GM12872 (cell line): ENCODE results near the gene KLK7.

Experiments
- TF ChIP-seq, protein P1 (sequence below): IDR thresholded peaks from 3 replicates; pipeline ENCODE4 v1.5.1; 2011; ENCODE audit warnings: low read depth, mild to moderate bottlenecking, low read length, moderate library complexity; ENCODE audit not compliant: insufficient read depth

KLK7 gene

DNA sequence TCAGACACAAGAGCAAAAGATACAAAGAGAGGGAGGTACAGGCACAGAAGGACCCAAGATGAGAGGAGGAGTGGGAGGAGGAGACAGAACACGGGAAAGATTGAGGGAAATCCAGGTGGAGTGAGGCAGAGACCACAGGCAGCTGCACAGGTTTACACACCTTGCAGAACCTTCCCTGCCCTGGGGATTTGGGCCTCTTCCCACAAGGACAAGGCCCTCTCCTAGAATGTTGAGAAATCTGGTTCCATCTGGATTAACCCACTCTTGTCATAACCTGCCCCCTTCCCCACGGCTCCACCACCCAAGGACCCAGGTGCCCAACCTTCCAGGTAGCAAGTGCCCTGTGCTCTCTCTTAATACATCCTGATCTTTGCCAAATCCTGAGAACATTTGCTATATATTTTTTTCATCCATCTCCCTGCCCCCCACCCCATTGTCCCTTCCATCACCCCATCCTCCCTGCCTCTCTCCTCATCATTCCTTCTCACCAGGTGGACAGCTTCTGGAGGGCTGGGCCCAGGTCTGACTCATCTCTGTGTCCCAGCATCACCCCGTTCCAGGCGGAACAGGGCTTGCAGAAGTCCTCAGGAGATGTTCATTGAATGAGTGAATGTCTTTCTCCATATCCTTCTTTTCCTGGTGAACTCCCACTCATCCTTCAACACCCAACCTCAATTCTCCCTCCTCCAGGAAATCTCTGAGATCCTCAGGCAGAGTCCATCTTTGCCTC, 26.5 kb upstream of the KLK7 start:
- TF ChIP-seq, protein P1, sequence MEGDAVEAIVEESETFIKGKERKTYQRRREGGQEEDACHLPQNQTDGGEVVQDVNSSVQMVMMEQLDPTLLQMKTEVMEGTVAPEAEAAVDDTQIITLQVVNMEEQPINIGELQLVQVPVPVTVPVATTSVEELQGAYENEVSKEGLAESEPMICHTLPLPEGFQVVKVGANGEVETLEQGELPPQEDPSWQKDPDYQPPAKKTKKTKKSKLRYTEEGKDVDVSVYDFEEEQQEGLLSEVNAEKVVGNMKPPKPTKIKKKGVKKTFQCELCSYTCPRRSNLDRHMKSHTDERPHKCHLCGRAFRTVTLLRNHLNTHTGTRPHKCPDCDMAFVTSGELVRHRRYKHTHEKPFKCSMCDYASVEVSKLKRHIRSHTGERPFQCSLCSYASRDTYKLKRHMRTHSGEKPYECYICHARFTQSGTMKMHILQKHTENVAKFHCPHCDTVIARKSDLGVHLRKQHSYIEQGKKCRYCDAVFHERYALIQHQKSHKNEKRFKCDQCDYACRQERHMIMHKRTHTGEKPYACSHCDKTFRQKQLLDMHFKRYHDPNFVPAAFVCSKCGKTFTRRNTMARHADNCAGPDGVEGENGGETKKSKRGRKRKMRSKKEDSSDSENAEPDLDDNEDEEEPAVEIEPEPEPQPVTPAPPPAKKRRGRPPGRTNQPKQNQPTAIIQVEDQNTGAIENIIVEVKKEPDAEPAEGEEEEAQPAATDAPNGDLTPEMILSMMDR, result no peak

DNA sequence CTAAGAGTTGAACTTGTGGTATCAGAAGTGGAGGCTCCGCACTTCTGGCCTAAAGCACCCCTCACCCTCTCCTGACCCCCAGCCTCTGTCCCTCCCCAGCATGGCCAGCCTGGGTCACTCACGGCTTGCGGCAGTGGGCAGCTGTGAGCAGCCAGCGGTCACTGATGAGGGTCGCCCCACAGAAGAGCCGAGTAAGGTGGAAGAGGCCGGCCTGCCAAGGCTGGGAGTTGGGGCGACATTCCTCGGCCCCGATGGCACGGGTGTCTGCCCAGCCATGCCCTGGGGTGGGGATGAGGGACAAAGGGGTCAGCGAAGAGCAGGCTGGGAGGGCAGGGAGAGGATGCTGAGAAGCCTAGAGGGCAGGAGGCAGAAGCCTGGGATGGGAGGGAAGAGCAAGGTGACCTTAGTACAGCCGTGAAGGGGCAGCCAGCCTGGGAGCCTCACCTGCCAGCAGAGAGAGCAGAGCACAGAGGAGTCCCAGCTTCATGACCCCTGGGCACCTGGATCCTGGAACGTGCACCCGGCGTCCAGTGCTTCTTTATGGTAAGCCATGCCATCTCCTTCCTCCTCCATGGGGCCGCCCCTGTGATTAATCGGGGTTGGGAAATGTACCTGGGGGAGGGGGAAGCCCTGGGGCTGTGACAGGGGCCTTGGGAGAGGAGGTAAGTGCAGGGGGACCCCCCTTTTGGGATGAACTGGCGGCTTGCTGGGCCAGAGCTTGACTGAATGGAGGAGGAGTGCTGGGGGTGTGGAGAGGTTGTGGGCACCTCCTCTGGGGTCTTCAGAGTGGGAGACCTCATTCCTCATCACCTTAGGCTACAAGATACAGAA, 25.6 kb upstream of the KLK7 start:
- TF ChIP-seq, protein P1, result no peak

DNA sequence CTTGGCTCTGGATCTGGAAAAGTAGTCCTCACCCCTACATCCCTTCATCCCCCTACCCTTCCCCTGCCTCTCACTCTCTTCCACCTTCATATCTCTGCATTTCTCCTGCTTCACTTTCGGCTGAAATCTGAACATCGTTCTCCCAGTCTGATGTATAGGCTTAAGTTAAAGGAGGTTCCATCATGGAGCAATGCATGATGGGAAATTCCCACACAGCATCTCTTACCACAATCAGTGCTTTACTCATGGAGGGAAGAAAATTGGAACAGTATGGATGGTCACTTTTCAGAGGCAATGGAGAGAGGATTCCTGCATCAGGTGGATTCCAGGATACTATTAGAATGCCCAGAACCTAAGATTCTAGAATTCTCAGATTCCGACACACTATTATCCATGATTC, 23.8 kb upstream of the KLK7 start:
- TF ChIP-seq, protein P1, result no peak

DNA sequence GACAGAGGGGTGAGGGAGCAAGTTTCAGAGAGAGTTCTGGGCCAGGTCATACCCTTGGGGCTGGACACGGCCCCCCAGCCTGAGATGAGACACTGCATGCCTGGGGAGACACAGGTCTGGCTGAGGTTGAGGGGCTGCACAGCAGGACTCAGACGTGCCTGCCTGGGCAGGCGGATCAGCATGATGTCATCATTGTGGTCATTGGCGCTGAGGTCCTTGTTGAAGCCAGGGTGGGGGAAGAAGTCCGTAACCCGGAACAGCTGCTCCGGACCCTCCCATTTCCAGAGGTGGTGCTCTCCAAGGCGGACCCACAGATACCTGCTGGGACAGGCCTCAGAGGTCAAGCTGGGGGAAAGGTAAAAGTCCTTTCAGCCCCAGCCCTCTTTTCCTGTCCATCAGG, 22.7 kb upstream of the KLK7 start:
- TF ChIP-seq, protein P1, result no peak

DNA sequence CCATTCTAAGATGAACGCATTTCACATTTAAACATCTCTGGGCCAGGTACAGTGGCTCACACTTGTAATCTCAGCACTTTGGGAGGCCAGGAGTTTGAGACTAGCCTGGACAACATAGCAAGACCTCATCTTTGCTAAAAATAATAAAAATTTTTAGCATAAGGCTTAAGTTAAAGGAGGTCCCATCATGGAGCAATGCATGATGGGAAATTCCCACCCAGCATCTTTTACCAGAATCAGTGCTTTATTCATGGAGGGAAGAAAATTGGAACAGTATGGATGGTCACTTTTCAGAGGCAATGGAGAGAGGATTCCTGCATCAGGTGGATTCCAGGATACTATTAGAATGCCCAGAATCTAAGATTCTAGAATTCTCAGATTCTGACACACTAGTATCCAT, 21.5 kb upstream of the KLK7 start:
- TF ChIP-seq, protein P1, result no peak

DNA sequence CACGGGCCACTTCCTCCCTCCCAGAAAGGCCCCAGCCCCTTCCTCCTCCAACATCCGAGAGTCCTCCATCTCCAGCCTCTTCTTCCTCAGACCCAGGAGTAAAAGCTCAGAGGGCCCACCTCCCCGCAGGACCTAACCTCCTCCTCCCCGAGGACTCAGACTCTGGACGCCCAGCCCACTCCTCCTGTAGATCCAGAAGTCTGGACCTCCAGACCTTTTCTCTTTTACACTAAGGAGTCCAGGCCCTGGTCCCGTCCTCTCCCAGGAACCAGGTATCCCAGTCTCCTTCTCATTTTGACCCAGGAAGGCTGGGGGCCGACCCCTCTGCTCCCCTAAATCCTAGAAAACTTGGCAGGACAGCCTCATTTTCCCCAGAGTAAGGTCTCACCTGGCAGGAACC, 19.6 kb upstream of the KLK7 start:
- TF ChIP-seq, protein P1, result no peak

DNA sequence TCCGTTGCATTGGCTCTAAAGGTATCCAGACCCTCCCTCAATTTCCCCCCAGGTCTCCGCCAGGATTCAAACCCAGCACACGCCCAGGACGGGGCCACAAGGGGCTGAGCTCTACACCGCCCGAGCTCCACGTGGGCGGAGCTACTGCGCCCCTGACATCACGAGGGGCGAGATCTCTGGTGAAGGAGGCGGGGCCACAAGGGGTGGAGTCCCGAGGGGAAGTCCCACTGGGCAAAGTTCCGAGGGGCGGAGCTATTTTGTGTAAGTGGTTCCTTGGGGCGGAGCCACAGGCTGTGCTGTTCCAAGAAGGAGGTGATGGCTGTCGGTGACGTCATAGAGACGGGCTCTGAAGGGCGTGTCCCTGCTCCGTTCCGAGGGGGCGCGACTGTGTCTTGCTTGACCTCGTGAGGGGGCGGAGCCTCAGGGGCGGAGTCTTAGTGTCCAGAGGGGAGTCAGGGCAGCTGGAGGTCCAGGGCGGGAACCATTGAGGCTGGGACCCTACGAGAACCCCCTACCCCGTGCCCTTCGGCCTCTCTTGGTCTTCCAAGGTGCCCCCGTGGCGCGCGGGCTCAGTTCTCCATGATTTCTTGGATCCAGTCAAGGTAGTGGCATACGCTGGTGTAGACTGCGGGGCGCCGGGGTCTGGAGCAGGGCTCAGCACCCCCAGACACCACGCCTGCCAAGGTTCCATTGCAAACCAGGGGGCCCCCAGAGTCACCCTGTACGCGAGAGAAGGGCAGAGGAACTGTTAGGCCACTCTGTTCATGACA, 19.0 kb upstream of the KLK7 start:
- TF ChIP-seq, protein P1, result no peak
